BE2C (cell line): ENCODE measurements around the gene COL24A1. TPM values are rescaled to one million over a fixed set of nuclear protein-coding genes. Genes with fewer than 3 reads are reported as not detected.
A peak's percentile ranks its signal among the peaks of the same experiment; 100 is the strongest.

ENCODE experiments used
- DNase-seq: peaks from one replicate; pipeline ENCODE4 v3.0.0-alpha.2; 2020
- H3K27me3 ChIP-seq: fragments of 250-450 bp; sonication (Bioruptor Pico); 2 replicates; pipeline ENCODE4 v1.5.1; 2020; ENCODE audit warnings: mild to moderate bottlenecking
- H3K36me3 ChIP-seq: fragments of 250-450 bp; sonication (Bioruptor Pico); 2 replicates; pipeline ENCODE4 v1.5.1; 2020; ENCODE audit warnings: mild to moderate bottlenecking
- H3K4me1 ChIP-seq: fragments of 250-450 bp; sonication (Bioruptor Pico); 2 replicates; pipeline ENCODE4 v1.5.1; 2020
- H3K4me3 ChIP-seq: 2 replicates; pipeline ENCODE4 v1.5.1; 2011; ENCODE audit warnings: low read depth, low read length
- H3K9me3 ChIP-seq: fragments of 250-450 bp; sonication (Bioruptor Pico); 2 replicates; pipeline ENCODE4 v1.5.1; 2020
- CTCF ChIP-seq: IDR thresholded peaks from 2 replicates; pipeline ENCODE4 v1.5.1; 2012; ENCODE audit warnings: mild to moderate bottlenecking, low read depth, low read length
- polyA plus RNA-seq: library from polyadenylated mRNA; unstranded; fragments of >200 nt; gene quantifications from one replicate; pipeline ENCODE4 v1.2.1, GENCODE V29; 2012; ENCODE audit warnings: low read depth, missing spikeins; ENCODE audit not compliant: insufficient read length, insufficient read depth

The COL24A1 gene
- polyA plus RNA-seq = 0.20 TPM

DNA sequence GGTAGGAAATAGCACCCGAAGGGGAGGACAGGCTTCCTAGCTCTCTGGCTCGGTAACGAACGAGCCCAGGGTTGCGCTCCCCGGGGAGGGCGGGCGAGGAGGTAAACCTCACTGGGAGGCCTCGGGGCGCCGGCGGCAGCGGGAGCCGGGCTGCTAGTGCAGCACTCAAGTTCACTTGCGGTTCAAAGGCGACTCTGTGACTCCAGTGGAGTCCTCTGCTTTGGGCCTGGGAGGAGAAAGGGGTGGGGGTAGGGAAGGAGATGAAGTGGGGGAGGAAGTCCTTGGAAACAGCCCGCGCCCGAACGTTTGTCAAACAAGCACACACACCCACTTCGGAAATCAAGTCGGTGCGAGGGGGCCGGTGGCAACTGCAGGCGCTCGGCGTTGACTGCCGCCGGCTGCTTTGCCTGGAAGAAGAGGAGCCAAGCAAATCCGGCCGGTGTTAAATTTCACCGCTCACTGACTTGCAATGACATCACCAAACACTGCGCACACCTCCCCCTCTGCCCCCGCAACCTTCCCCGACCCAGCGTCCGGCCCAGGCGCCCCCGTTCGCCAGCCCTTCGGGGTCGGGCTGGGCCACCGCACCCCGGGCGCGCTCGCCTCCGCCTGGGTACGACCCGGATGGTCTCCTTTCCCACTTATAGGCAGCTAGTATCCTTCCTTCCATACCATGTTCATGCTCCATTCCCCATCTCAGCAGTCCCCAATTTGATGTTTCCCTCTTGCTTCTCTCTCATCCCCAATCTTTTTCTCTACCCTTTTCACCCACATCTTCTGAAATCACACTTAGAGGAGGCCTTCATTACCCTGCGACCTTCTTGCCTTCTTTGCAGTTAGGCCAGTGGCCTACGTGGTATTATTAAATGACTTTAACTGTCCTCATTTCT is at the start of gene COL24A1:
Gene COL24A1 (minus strand): TSS at position 207 of the 890 bp plus-strand sequence. CDS start 376 bp downstream, outside the sequence.
- Histone ChIP-seq H3K36me3 (no peaks in the 10 kb centered on the region), H3K27me3 (peaks cover 25% of the 10 kb centered on the region), H3K9me3 (no peaks in the 10 kb centered on the region), H3K4me3 (no peak within 1 kb of the TSS), H3K4me1 (no peaks in the 10 kb centered on the region)
- peak; percentile 8 for DNase-seq
- TF ChIP-seq CTCF = no peak

DNA sequence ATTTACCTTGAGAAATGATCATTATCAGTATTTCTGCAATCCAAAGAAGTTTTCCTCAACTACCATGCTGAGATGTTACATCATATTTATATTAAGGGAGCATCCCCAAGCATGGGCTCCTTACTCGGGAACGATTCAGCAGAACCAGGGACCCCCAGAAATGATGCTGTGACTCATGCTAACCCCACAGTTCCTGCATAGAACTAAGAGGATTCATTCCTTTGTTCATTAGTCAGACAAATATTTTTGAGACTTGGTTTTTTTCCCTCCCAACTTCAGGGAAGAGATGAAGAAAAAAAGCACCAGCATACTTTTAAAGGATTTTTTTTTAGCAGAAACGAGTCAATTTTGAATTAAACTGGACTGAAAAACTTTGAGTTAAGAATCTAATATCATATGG is 49.2 kb upstream of the COL24A1 start:
- no peak for TF ChIP-seq CTCF
- DNase-seq = no peak
- no peaks in the 10 kb centered on the region for H3K27me3 ChIP-seq
- H3K9me3 ChIP-seq = no peaks in the 10 kb centered on the region
- no peaks in the 10 kb centered on the region for H3K4me1 ChIP-seq
- H3K4me3 ChIP-seq = no peak overlapping the region
- H3K36me3 ChIP-seq = no peaks in the 10 kb centered on the region

- Histone ChIP-seq H3K27me3 (no peaks in the 10 kb centered on the region), H3K9me3 (no peaks in the 10 kb centered on the region), H3K4me1 (no peaks in the 10 kb centered on the region), H3K36me3 (no peaks in the 10 kb centered on the region), H3K4me3 (no peak overlapping the region)
- no peak for DNase-seq
- TF ChIP-seq CTCF = no peak
Observed at GRCh38 chr1:86202552-86203340, 46.2 kb upstream of the COL24A1 start.

DNA sequence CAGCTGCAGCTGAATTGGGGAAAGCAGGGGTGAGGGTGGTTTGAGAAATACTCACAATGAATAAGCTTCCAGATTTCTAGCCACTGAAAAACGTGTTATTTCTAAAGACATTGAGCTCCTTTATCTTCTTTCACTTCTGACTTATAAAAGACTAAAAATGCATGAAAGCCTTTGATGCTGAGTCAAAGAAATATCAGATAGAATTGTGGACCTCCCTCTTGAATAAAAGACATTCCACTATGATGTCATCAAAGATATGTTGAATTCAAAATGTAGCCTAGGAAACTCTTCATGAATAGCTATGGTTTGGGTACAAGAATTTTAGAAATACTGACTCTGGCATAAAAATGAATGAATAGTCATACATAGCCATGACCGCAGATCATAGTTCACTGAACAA is 44.7 kb upstream of the COL24A1 start:
- H3K9me3 ChIP-seq = no peaks in the 10 kb centered on the region

GRCh38 chr1:86200901-86201300 is 44.3 kb upstream of the COL24A1 start:
- TF ChIP-seq CTCF = no peak
- no peak for DNase-seq
- Histone ChIP-seq H3K27me3 (no peaks in the 10 kb centered on the region), H3K9me3 (no peaks in the 10 kb centered on the region), H3K4me1 (no peaks in the 10 kb centered on the region), H3K4me3 (no peak overlapping the region), H3K36me3 (no peaks in the 10 kb centered on the region)

More for the DNA sequence above, 44.7 kb upstream of the COL24A1 start:
- TF ChIP-seq CTCF = no peak
- no peak for DNase-seq
- Histone ChIP-seq H3K27me3 (no peaks in the 10 kb centered on the region), H3K36me3 (no peaks in the 10 kb centered on the region), H3K4me1 (no peaks in the 10 kb centered on the region), H3K4me3 (no peak overlapping the region)
